Measurements from ENCODE around the gene DSE. TPM values are rescaled to one million over a fixed set of nuclear protein-coding genes. Genes with fewer than 3 reads are reported as not detected.

Gene DSE
- total RNA-seq, 1 donor, result 50.7 TPM

DNA sequence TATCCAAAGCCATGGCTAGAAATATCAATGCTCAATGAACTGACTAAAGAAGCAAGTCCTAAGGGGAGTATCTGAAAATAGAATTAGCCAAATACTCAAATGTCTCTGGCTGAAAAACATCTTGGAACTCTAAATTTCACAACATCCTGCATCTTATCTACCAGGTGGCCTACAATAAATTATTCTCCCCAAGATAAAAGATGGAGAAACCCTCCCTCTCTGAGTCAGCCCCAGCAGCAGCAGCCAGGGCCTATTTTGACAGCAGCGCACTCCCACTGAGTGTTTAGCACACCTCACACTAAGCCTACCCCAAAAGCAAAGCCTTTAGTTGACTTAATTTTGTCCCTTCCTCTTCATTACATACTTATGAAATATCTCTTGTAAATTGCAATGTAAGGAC, 96.3 kb downstream of the DSE start:
- no peak overlapping the region for H3K4me3 ChIP-seq (ENCODE audit: low read depth, low read length)
- peak; percentile 71 for DNase-seq (ENCODE audit: low read depth)
- TF ChIP-seq, protein P1, sequence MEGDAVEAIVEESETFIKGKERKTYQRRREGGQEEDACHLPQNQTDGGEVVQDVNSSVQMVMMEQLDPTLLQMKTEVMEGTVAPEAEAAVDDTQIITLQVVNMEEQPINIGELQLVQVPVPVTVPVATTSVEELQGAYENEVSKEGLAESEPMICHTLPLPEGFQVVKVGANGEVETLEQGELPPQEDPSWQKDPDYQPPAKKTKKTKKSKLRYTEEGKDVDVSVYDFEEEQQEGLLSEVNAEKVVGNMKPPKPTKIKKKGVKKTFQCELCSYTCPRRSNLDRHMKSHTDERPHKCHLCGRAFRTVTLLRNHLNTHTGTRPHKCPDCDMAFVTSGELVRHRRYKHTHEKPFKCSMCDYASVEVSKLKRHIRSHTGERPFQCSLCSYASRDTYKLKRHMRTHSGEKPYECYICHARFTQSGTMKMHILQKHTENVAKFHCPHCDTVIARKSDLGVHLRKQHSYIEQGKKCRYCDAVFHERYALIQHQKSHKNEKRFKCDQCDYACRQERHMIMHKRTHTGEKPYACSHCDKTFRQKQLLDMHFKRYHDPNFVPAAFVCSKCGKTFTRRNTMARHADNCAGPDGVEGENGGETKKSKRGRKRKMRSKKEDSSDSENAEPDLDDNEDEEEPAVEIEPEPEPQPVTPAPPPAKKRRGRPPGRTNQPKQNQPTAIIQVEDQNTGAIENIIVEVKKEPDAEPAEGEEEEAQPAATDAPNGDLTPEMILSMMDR (IDR thresholded peaks at IDR 0.05; ENCODE audit: insufficient read depth, low read length), result no peak

DNA sequence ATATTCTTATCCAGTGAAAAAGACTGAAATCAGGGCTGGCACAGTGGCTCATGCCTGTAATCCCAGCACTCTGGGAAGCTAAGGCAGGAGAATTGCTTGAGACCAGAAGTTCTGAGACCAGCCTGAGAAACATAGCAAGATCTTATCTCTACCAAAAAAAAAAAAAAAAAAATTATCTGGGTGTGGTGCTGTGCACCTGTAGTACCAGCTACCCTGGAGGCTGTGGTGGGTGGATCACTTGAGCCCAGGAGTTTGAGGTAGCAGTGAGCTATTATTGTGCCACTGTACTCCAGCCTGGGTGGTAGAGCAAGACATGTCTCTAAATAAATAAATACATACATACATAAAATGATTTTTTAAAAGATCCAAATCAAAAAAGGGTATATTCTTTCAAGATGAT, 96.8 kb downstream of the DSE start:
- no peak for DNase-seq (ENCODE audit: low read depth)
- no peak overlapping the region for H3K4me3 ChIP-seq (ENCODE audit: low read depth, low read length)
- TF ChIP-seq, protein P1 (IDR thresholded peaks at IDR 0.05; ENCODE audit: insufficient read depth, low read length), result no peak

DNA sequence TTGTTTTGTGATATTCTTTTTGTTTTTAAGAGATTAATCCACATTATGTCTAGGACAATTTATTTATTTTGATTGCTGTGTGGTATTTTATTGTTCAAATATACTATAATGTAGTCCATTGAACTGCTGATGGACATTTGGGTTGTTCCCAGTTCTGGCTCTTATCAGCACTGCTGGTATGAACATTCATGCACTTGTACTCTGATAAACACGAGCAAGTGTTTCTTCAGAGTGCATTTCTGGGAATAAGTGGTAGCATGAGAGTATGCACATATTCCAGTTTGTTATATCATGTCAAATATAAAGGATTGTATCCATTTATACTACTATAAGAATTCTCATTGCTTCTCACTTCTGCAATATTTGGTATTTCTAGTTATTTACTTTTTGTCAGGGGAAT, 97.5 kb downstream of the DSE start:
- H3K4me3 ChIP-seq (ENCODE audit: low read depth, low read length), result no peak overlapping the region
- TF ChIP-seq, protein P1 (IDR thresholded peaks at IDR 0.05; ENCODE audit: insufficient read depth, low read length), result no peak
- DNase-seq (ENCODE audit: low read depth), result peak; percentile 45

DNA sequence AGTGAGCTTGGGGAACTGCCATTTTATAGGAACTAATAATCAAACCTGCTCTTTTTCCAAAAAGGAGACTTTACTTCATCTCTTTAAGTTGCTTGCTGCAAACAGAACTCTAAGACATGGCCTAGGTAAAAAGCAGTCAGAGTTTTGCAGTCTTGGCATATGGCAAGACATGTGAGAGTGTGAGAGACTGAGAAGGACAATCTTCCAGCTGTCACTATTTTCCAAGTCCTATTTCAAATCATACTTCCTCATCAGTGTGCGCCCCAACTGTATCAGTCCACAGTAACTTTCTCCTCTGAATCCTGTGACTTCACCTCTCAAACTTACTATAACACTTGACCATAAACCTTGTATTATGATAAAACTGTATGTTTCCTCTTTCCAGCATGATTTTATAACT, 100.8 kb downstream of the DSE start:
- no peak overlapping the region for H3K4me3 ChIP-seq (ENCODE audit: low read depth, low read length)
- TF ChIP-seq, protein P1 (IDR thresholded peaks at IDR 0.05; ENCODE audit: insufficient read depth, low read length), result no peak
- no peak for DNase-seq (ENCODE audit: low read depth)

DNA sequence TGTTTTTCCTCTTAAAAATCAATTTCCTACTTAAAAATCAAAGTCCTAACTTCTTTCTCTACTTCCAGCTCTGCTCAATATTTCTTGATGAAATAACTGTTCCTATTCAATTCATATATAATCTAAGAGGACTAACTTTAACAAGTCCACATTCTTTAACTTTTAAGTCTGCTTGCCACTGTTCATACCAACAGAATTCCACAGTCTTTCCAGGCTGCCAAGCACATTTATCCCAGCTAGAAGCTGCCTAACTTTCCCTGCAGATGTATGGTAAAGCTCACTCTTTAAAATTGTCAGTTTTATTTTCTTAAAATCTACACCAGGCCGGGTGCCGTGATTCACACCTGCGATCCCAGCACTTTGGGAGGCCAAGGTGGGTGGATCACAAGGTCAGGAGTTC, 102.0 kb downstream of the DSE start:
- H3K4me3 ChIP-seq (ENCODE audit: low read depth, low read length), result no peak overlapping the region
- DNase-seq (ENCODE audit: low read depth), result peak; percentile 43
- TF ChIP-seq, protein P1 (IDR thresholded peaks at IDR 0.05; ENCODE audit: insufficient read depth, low read length), result no peak

DNA sequence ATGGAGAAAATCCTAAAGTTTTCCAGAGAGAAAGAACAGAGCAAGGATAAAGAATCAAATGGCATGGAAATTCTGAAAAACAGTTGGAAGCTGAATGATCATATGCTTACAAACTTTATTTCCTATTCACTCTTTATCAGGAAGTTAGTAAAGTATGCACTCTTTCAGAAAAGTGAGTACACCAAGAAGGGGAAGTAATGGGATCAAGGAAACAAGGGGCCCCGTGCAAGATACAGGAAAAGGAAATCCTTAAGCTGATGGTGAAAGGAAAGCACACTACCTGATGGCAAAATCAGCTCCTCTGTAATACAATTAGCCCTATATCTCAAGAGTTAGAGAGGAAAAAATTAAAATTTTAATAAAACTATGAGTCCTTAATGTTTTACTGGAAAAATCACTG, 104.4 kb downstream of the DSE start:
- no peak overlapping the region for H3K4me3 ChIP-seq (ENCODE audit: low read depth, low read length)
- no peak for DNase-seq (ENCODE audit: low read depth)
- TF ChIP-seq, protein P1 (IDR thresholded peaks at IDR 0.05; ENCODE audit: insufficient read depth, low read length), result no peak

DNA sequence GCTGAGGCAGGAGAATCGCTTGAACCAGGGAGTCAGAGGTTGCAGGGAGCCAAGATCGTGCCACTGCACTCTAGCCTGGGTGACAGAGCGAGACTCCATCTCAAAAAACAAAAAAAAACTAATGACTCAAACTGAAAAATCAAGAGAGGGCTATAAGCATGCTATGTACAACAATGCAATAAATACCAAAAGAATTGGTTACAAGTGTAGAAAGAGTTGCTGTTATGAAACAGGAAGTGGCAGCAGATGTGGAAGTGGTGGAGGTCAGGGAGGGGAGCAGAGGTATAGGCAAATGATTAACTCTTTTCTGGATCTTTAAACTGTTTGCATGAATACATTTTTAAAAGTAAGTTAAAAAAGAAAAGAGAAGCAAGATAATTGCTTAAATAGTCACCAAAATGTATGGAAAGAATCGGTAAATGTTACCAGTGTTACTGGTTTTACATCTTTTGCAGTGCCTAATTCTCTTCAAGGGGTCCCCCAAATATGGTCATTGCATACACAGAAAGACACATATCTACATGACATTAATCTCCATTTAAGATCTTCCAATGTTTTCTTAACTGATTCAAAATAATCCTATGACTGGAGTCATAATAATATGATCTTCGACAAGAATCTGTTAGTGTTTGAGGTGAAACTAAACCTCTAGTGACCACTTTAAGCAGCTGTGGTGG, 105.4 kb downstream of the DSE start:
- no peak for DNase-seq (ENCODE audit: low read depth)
- TF ChIP-seq, protein P1 (IDR thresholded peaks at IDR 0.05; ENCODE audit: insufficient read depth, low read length), result no peak
- no peak overlapping the region for H3K4me3 ChIP-seq (ENCODE audit: low read depth, low read length)

All from fibroblast of the aortic adventitia (primary cell).